ENCODE measurements around the gene ADGRB2.
A peak's percentile ranks its signal among the peaks of the same experiment; 100 is the strongest.

Gene ADGRB2

DNA sequence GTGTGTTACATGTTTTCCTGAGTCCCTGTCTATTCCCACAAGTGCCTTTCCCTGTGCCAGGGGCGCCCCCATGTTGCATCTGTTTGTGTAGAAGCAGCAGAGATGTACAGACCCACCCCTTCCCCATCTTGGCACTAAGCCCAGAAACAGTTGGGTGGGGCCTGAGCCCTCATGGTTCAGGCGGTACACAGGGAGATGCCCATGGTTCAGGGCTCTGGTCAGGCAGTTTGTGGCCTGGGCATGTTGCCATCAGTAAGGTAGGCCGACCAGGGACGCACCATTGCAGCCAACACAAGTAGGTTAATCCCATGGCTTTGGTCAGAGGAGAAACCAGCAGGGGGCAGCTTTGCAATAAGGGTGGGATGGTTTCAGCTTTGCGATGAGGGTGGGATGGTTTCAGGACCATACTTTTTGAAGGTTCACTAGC lies 914 bp upstream of the ADGRB2 start:
- no peak for DNase-seq (ENCODE audit: extremely low read depth in 1 of 2, low read depth in 1 of 2)

DNA sequence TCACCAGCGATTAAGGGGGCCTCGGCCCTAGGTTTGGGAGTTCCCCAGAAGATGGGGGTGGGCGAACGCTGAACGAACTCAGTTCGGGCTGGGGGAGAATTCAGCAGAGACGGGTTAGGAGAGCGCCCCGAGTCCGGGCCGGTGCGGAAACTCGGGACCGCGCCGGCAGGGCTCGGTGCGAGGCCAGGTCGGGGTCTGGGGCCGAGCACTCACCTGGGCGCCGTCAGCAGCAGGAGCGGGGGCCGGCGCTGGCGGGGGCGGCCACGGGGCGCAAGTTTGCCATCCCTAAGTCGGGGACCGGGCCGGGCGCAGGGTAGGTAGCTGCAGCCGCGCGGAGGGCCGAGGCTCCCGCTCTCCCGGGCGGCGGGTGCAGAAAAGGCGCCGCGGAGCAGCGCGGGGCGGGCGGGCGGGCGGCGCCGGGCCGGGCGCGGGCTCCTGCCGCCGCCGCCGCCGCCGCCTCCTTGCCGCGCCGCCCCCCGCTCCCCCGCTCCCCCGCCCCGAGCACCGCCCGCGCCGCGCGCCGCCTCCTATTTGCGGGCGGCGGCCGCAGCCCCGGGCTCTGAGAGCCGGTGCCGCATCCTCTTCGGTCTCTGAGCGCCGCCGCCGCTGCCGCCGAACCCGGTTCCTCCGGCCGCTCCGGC lies 349 bp downstream of the ADGRB2 start:
- DNase-seq (ENCODE audit: extremely low read depth in 1 of 2, low read depth in 1 of 2), result no peak

- peak; percentile 45 for DNase-seq (ENCODE audit: extremely low read depth in 1 of 2, low read depth in 1 of 2)
Observed at GRCh38 chr1:31762726-31763670, 1.1 kb downstream of the ADGRB2 start.

- no peak for DNase-seq (ENCODE audit: extremely low read depth in 1 of 2, low read depth in 1 of 2)
Observed at GRCh38 chr1:31762323-31762722, 1.8 kb downstream of the ADGRB2 start.

- DNase-seq (ENCODE audit: extremely low read depth in 1 of 2, low read depth in 1 of 2), result no peak
Observed at GRCh38 chr1:31761883-31762282, 2.3 kb downstream of the ADGRB2 start.

DNA sequence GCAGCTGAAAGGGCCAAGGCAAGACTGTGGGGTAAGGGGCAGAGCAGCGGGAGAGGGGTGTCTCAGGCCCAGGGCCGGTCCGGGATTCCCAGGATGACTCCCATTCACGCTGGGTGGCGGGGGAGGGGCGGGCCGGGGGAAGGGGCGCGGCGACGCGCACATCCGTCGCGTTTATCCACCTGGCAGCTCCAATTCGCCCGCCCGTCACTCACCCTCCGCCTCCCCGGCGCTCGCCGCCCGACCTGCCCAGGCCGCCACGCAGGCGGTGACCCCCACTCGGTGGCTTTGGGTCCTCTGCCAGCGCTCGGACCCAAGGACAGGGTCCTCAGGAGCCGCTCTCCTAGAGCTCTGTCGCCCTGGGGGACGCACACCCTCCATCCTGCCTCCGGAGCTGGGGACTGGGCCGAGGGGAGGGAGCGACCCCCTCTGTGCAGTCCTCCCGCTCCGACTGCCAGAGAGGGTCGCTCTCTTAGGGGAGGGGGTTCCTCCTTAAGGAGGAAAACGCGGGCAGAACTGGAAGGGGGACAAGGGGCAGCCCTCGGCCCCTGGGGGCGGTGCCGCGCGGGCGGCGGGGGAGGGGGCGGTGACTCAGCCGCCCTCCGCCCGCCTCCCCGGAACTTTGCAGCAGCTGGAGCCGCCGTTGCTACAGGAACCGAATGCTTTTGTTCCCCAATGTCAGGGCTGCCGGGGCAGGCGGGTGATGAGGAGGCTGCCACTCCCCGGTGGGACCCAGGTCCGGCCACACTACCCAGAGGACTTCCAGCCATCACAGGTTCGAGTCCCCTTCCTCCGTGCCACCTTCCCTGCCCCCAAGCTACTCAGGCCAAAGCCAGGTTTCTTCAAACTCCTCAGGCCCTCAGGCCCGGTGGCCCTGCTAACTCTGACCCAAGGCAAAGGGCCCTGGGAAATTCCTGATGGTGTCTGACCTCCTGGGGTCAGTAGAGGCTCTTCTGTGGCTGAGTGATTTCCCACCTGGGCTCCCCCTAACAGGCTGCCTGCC lies 3.4 kb downstream of the ADGRB2 start:
- DNase-seq (ENCODE audit: extremely low read depth in 1 of 2, low read depth in 1 of 2), result peak in 1 of 2 donors; percentile 22

DNA sequence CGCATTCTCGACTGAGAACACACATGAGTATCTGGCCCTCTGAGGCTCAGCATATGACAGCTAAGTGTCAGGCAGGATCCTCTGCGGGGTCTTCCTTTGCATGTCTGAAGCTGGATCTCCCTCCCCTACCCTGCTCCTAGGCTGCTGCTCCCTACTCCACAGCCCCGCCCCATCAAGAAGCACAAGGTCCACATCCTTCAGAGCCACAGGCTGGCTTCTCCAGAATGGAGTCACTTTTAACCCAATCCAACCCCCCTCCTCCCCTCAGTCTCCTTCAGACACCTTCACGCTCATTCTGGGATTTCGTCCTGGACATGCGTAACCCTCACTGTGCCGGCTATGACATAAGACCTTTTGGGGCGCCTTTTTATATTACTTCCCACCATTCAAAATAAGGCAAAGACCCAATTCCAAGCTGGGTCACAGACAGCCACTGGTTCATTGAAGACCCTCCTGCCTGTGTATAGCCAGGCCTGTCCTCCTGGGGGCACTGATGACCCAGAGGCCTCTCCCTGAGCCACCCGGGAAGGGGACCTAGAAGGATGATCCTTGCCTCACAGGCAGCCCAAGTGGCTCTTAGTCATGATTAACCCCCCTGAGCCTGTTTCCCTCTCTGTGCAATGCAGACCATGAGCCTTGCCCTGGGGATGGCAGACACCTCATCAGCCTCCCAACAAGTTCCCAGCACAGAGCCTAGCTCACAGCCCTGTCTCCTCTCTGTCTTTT lies 4.7 kb downstream of the ADGRB2 start:
- no peak for DNase-seq (ENCODE audit: extremely low read depth in 1 of 2, low read depth in 1 of 2)

- DNase-seq (ENCODE audit: extremely low read depth in 1 of 2, low read depth in 1 of 2), result no peak
Observed at GRCh38 chr1:31758823-31759222, 5.3 kb downstream of the ADGRB2 start.

GRCh38 chr1:31757989-31758388 lies 6.2 kb downstream of the ADGRB2 start:
- no peak for DNase-seq (ENCODE audit: extremely low read depth in 1 of 2, low read depth in 1 of 2)

DNA sequence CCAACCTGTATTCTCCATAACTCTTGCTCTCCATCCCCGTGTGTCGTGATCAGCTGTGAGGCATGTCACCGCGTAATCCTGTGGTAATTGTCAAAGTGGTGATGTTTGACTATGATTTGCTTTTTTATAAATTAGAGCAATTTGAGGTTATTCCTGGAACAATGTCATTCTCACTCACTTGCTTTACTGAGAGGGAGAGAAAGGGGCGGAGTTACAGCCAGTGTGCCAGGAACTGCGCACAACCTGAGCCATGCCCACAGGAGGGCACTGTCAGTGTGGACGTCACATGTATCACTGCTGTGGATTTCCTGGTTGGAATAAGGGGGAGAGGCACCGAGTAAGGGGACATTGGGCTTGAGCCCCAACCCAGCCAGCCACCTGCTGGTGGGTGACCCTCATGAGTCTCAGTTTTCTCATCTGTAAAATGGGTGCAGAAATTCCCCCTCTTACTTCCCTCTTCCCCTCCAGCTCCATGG lies 6.9 kb downstream of the ADGRB2 start:
- DNase-seq (ENCODE audit: extremely low read depth in 1 of 2, low read depth in 1 of 2), result no peak

DNA sequence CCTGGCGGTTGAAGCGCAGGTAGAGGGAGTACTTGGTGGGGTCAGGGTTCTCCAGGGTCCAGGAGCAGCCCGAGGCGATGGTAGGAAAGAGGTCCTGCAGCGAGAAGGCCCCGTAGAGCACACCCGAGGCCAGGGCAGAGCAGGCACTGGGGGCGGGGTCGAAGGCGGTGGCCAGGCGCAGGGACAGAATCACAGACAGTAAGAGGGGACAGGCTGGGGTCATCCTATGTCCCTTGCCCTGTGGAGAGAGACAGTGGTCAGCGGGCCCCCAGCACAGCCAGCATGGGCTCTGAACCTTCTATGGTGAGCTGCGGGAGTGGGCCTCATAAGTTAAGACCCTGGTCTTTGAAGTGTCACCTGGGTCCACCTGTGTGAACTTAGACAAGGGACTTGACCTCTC lies 7.6 kb downstream of the ADGRB2 start:
- no peak for DNase-seq (ENCODE audit: extremely low read depth in 1 of 2, low read depth in 1 of 2)

DNA sequence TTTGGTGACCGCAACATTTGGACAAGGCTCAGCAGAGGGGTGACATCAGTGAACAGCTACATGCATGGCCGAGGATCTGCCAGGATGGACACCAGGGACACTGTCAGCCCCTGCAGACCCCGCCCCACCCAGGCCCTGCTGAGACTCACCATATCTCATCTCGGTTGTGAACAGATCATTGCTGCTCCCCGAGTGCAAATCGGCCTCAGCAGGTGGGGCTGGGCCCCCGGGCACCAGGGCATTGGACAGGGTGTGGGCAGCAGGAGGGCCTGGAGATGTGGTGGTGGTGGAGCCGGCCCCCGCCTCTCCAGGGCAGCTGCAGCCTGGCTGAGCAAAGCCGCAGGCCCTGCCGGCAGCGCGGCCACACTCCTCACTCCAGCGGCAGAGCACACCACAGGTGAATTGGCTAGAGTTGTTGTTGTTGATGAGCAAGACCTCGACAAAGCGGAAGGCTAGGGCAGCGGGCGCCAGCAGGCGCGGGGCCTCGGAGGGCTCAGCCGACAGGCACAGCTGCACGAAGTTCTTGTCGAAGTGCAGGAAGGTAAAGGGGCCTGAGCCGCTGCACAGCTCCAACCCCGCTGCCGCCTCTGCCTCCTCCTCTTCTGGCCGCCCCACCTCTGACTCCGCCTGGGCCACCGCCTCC lies 8.2 kb downstream of the ADGRB2 start:
- DNase-seq (ENCODE audit: extremely low read depth in 1 of 2, low read depth in 1 of 2), result no peak

GRCh38 chr1:31755197-31755611 lies 8.9 kb downstream of the ADGRB2 start:
- DNase-seq (ENCODE audit: extremely low read depth in 1 of 2, low read depth in 1 of 2), result no peak

DNA sequence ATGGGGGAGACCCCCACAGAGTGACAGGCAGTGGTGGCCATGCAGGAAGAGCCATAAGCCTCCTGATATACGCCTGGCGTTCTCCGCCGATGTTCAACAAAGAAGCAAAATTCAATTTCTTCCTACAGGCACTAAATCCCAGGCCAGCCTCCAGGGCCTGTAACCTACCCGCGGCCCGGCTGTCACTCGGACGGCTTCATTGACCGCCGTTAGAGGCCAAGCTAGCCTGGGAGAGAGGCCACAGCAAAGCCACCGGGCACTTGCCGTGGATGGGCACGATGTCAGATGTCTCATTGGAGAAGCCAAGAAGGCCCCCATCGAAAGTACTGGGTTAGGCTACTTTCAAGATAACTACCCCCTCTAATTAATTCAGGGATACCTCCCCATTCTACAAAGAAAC lies 9.7 kb downstream of the ADGRB2 start:
- DNase-seq (ENCODE audit: extremely low read depth in 1 of 2, low read depth in 1 of 2), result no peak

GRCh38 chr1:31753707-31754349 lies 10.3 kb downstream of the ADGRB2 start:
- DNase-seq (ENCODE audit: extremely low read depth in 1 of 2, low read depth in 1 of 2), result no peak

DNA sequence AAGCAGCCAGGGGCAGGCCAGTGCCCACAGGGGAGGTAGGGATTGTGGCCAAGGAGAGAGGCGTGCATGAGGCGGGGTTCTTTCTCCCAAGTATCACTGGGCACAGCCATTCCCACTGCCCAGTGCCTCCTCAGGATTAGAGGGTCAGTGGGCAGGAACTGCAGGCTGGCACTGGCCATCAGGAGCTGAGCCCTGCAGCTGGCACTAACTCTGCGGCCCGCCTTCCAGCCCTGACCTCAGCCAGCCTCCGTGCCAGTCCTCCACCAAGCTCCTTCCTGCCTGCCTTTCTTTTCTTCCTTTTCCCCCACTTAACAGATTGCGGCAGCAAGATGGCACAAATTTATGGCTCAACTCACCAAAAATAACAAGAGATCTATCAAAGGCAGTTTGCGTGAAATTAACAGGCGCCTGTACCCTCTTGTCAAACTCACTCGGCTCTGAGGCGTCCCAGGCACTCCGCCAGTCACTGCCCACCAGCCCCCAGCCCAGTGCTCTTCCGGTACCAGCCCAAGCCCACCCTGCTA lies 11.1 kb downstream of the ADGRB2 start:
- no peak for DNase-seq (ENCODE audit: extremely low read depth in 1 of 2, low read depth in 1 of 2)

GRCh38 chr1:31752258-31752657 lies 11.9 kb downstream of the ADGRB2 start:
- no peak for DNase-seq (ENCODE audit: extremely low read depth in 1 of 2, low read depth in 1 of 2)

DNA sequence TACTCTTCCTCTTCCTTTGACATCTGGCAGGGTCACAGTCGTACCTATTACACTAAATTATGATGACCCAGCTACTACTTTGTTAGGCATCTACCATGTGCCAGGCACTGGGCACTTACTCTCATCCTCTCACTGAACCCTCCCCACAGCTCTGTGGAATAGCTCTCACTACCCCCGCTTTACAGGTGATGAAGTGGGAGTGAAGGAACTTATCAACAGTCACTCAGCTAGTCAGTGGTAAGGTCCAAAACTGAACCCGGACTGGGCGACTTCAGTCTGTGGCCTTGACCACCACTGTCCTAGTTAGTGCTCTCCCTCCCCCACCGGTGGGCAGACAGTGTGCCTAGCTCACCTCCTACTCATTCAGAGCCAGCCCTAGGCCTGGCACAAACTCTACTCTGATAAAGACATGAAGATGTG lies 12.3 kb downstream of the ADGRB2 start:
- no peak for DNase-seq (ENCODE audit: extremely low read depth in 1 of 2, low read depth in 1 of 2)

All from stimulated activated CD8-positive, alpha-beta memory T cell treated with anti-CD3 and anti-CD28 coated beads, Interleukin-7, amount 100 ng/mL, for 48 hours (primary cell).